Endothelial cell of umbilical vein (primary cell): ENCODE data around the gene PLA2G2E.

Experiments
- CTCF ChIP-seq, 2 donors: IDR thresholded peaks; 1 replicate in 1 of 2; 2 replicates in 1 of 2; pipeline ENCODE4 v1.5.1; 2011; ENCODE audit warnings: low read length in 2 of 2, mild to moderate bottlenecking in 2 of 2, moderate library complexity in 2 of 2, control low read depth in 1 of 2, inconsistent platforms in 1 of 2, low read depth in 1 of 2; ENCODE audit not compliant: insufficient read depth in 1 of 2; ENCODE audit errors: extremely low read depth in 1 of 2
- EZH2 ChIP-seq: IDR thresholded peaks from 2 replicates; pipeline ENCODE4 v1.6.1; 2012; ENCODE audit warnings: borderline replicate concordance, low read depth, mild to moderate bottlenecking, moderate library complexity, low read length, inconsistent platforms; ENCODE audit not compliant: severe bottlenecking
- MAX ChIP-seq: IDR thresholded peaks from 2 replicates; pipeline ENCODE4 v1.6.1; 2011; ENCODE audit not compliant: insufficient read depth, insufficient read length
- POLR2A ChIP-seq: IDR thresholded peaks from 2 replicates; pipeline ENCODE4 v1.6.1; 2012; ENCODE audit warnings: low read depth, mild to moderate bottlenecking, control low read depth, low read length

DNA sequence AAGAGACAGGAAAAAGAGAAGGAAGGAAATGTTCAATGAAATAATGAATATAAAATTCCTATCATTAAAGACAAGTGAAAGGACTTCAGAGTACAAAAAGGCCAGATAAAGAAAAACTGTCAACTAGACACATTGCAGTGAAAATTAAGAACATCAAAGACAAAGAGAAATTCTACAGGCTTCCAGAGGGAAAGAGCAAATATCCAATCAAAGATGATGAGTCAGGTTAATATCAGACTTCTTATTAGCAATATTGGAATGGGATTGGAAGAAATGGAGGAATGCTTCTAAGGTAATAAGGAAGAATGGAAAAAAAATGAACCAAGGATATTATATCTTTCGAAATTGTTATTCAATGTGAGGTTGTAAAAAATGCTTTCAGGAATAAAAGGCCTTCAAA is 48.2 kb upstream of the PLA2G2E start:
- no peak for TF ChIP-seq EZH2
- TF ChIP-seq CTCF (IDR thresholded peaks at IDR 0.05; ENCODE audit: extremely low read depth in 1 of 2, insufficient read depth in 1 of 2, low read depth in 1 of 2, low read length in 2 of 2): no peak
- TF ChIP-seq POLR2A: no peak
- TF ChIP-seq MAX: no peak
